Jurkat, Clone E6-1 (cell line): Measurements from ENCODE around the gene SEC14L5. TPM values are rescaled to one million over a fixed set of nuclear protein-coding genes. Genes with fewer than 3 reads are reported as not detected.

Source experiments
- DNase-seq: peaks from one replicate; pipeline ENCODE4 v3.0.0-alpha.2; 2011; ENCODE audit warnings: low read depth, low spot score
- H3K4me3 ChIP-seq: 2 replicates; pipeline ENCODE4 v1.5.1; 2011; ENCODE audit warnings: mild to moderate bottlenecking, low read length, control low read depth, moderate library complexity
- polyA plus RNA-seq: library from polyadenylated mRNA; unstranded; fragments of >200 nt; gene quantifications from one replicate; pipeline ENCODE4 v1.2.1, GENCODE V29; 2012; ENCODE audit warnings: missing spikeins; ENCODE audit not compliant: insufficient read length, insufficient read depth

Gene SEC14L5
- polyA plus RNA-seq = not detected

DNA sequence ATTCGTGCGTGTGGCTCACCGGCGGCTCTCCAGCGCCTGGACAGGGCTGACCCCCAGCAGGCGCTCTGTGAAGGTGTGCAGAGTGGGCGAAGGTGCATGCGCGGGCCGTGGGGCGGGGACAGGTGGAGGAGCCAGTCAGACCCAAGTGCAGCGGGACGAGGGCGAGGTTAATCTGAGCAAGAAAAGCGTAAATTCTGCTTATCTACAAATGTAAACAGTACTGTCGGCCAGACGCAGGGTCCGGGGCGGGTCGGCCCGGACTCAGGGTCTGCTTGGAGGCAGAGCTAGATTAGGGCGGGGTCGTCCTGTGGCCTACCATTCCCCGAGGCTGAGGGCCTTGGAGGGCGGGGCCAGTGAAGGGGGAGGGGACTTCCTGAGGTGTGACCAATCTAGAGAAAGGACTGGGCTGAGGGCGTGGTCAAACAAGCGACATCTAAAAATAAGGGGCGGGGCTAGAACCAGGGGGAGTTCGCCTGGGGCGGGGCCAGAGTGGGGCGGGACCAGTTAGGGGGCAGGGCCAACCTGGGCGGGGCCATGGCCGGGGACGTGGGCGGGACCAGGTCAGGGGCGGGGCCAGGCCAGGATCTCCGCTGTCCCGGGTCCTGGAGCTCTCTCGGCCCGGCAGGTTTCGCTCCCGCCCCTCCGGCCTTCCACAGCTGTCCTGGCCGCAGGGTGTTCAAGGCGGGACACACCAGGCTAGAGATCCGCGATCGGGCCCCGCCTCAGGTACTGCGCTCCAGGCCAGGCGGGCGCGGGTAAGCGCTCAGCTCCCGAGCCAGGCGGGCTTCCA, at the start of gene SEC14L5:
Gene SEC14L5, plus strand, starts transcription at position 611 of the 790 bp plus-strand sequence. CDS start 994 bp downstream, outside the sequence.
- DNase-seq = peak; percentile 93
- H3K4me3 ChIP-seq = peak within 1 kb of the TSS; percentile 50

DNA sequence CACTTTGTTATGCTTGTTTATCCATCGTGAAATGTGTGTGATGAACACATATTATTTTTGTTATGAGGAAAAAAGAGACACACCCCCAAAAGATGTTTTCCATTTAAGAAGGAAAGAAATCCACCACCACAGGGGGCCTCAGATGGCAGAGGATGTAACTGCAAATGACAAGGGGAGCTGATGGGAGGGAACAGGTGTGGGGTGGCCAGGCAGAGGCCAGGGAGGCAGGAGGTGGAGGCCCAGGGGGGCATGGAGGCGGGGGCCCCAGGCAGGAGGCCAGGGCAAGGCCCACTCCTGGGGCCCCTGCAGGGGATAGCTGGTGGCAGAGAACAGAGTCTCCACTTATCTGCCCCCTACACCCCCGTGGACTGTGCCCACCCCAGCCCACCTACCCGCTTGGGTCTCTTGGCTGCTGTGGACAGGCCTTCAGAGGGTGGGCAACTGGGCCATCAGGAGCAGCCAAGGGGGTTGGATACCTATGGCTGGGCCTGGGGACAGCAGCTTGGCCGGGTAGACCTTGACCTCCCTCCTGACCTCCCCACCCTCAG, 49.2 kb upstream of the SEC14L5 start:
- H3K4me3 ChIP-seq = no peak overlapping the region
- no peak for DNase-seq

GRCh38 chr16:4909825-4910224, 48.3 kb upstream of the SEC14L5 start:
- no peak for DNase-seq

GRCh38 chr16:4910828-4911227, 47.3 kb upstream of the SEC14L5 start:
- no peak for DNase-seq
- no peak overlapping the region for H3K4me3 ChIP-seq

More at GRCh38 chr16:4909825-4910224, 48.3 kb upstream of the SEC14L5 start:
- H3K4me3 ChIP-seq = no peak overlapping the region

DNA sequence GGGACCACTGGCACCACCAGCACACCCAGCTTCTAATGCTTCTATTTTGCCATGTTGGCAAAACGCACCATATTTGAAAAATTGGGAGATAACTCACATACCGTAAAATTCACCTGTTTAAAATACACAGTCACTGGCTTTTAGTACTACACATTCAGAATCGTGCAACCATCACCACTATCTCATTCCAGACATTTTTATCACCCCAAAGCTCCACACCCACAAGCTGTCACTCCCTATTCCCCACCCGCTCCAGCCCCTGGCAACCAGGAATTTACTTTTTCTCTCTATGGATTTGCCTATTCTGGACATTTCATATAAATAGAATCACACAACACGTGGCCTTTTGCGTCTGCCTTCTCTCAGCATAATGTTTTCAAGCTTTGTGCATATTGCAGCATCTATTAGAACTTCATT, 46.2 kb upstream of the SEC14L5 start:
- H3K4me3 ChIP-seq = no peak overlapping the region
- no peak for DNase-seq

DNA sequence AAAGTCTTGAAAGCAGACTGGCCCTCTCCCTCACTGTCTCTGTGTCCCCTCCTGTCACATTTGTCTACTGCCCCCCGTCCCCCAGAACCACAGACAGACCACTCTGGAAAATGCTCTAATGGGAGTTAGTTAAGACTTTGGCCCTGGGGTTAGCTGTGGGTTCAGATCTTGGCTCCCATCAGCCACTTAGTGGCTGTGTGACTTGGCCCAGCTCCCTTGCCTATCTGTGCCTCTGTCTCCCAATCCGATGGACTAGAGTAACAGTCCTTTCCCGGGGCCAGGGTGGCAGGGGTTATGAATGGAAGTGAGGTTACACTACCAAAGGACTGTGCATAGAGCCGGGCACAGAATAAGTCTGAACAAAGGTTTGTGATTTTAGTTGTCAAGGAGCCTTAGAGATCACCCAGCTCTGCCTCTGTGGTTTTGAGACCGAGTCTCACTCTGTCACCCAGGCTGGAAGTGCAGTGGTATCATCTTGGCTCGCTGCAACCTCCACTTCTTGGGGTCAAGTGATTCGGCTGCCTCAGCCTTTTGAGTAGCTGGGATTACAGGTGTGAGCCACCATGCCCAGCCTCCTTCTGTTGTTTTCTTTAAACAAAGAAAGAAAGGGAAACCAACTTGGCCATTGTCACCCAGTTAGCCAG, 44.9 kb upstream of the SEC14L5 start:
- no peak for DNase-seq
- no peak overlapping the region for H3K4me3 ChIP-seq

- no peak for DNase-seq
- H3K4me3 ChIP-seq = no peak overlapping the region
These were observed 44.2 kb upstream of the SEC14L5 start for GRCh38 chr16:4913774-4914525.

DNA sequence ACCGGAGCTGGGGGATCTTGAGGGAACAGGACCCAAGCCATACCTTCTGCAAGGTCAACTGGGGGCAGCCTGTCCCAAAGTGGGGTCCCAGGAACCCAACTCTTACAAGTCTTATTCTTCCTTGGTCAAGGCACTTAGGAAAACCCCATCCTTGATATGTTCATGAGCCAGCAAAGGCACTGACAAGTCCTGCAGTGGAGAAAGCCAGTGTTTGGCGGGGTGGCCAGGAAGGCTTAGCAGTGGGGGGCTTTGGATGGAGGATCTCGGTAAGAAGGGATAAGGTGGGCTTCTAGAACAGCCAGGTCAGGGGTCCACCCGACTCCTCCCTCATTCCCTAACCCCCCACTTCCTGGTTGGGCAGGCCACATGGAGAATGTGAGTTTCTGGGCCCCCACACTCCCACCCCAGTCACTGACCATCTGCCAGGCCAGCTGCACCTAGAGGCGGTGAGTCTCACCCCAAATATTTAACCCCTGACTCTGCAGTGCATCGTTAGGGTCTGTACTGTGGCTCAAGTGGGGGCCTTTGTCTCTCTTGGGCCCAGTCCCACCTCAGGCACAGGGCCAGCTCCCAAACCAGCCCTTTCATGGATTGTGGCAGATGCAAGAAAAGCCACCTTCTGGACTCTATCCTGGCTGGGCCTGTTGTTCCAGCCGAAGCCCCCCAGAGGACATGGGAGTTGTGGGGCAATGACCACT, 43.5 kb upstream of the SEC14L5 start:
- H3K4me3 ChIP-seq = no peak overlapping the region
- DNase-seq = no peak

DNA sequence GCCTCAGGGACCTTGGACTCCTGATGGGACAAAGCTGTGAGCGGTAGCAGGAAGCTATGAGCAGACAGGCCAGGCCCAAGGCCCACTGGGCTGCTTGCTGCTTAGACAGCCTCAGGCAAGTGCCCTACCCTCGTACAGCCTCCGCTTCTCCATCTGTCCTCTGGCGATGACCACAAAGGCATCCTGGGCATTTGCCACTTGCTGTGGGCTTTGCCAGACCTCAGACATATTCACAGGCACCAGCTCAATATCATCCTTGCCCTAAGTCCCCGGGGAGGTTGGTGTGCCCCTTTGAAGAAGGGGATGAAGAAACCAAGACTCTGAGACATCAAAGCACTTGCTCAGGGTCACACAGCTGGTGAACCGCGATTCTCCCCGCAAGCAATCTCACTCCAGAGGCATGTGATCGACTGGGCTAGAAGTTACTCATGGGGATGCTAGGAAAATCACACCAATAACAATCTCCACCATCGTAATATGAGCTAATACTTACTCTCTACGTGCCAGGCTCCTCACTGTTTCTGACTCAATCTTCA, 42.8 kb upstream of the SEC14L5 start:
- peak; percentile 39 for DNase-seq
- no peak overlapping the region for H3K4me3 ChIP-seq

- DNase-seq = no peak
- H3K4me3 ChIP-seq = no peak overlapping the region
These were observed 41.0 kb upstream of the SEC14L5 start for GRCh38 chr16:4917117-4917516.

GRCh38 chr16:4918781-4919251, 39.3 kb upstream of the SEC14L5 start:
- no peak for DNase-seq
- no peak overlapping the region for H3K4me3 ChIP-seq

GRCh38 chr16:4920826-4921225, 37.3 kb upstream of the SEC14L5 start:
- no peak for DNase-seq
- H3K4me3 ChIP-seq = no peak overlapping the region

DNA sequence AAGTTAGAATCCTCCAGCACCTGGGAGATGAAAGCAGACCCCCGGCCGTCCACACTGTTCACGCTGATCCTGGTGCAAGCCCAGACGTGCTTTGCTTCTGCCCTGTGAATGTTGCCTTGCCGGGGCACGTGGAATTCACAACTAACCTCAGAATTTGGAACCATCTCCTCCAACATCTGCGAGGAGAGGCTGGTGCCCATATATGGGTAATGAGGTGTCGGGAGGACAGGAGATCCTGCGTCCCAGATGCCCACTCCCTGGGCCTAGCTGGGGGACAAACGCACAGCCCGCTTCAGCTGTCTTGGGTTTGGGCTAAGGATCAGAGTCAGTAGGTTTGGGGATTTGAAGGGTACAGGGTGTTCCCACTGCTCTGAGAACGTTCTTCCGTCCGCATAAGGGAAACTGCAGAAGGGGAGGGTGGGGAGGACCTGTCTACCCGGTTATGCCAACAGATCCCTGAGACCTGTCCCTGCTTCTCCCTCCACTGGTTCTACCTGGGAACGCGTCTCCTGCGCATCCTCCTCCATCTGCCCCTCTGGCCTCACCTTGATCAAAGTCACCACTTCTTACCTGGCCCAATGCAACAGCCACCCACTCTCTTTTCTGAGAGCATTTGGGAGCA, 35.3 kb upstream of the SEC14L5 start:
- H3K4me3 ChIP-seq = no peak overlapping the region
- no peak for DNase-seq

GRCh38 chr16:4923853-4924252, 34.3 kb upstream of the SEC14L5 start:
- no peak overlapping the region for H3K4me3 ChIP-seq
- DNase-seq = no peak

DNA sequence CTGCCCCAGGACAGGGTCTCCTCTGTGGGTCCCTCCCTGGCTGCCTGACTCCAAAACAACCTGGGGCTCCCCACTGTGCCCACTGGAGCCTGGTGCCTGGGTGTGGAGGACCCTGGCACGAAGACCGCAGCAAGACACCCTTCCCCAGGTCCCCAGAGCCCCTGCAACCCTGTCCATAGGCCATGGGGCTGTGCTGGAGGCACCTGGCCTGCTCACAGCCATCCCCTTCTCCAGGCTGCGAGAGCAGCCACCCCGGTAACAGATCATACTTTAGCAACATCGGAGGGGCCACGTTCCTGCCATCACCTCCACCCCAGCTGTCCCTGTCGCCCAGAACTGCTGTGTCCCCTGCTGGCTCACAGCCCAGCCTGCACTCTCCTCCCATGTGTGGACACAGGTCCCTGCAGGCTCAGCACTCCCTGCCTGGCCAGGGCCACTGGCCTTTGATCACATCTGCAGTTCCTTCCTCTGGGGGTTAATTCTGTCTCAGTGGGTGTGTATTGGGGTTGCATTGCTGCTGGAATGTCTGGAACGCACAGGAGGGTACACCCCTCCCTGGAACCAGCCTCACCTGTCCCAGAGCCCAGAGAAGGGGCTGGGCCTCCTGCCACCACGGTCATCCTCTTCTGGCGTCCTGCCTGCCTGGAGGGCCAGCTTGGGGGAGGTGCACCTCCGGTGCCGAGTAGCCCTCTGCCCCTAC, 33.4 kb upstream of the SEC14L5 start:
- no peak overlapping the region for H3K4me3 ChIP-seq
- DNase-seq = no peak

- DNase-seq = no peak
- H3K4me3 ChIP-seq = no peak overlapping the region
These were observed 32.9 kb upstream of the SEC14L5 start for GRCh38 chr16:4925293-4925607.

GRCh38 chr16:4925791-4926190, 32.3 kb upstream of the SEC14L5 start:
- no peak for DNase-seq
- no peak overlapping the region for H3K4me3 ChIP-seq

GRCh38 chr16:4926928-4927327, 31.2 kb upstream of the SEC14L5 start:
- H3K4me3 ChIP-seq = no peak overlapping the region
- no peak for DNase-seq
